Ammon's horn (tissue), 1 donor: ENCODE data around the gene MZT2B.
"Not testable (repeated sequence)": the region's sequence is repeated elsewhere in the genome, so short reads cannot be mapped to it uniquely, and the experiment has no call there.

ENCODE experiments used
- DNase-seq: peaks from one replicate; pipeline ENCODE4 v3.0.0-alpha.2; 2016; ENCODE audit warnings: low spot score

Gene MZT2B

GRCh38 chr2:130219147-130219546, 37.1 kb downstream of the MZT2B start:
- DNase-seq, result not testable (repeated sequence)

GRCh38 chr2:130220505-130220904, 38.4 kb downstream of the MZT2B start:
- DNase-seq, result not testable (repeated sequence)

GRCh38 chr2:130222523-130222922, 40.5 kb downstream of the MZT2B start:
- not testable (repeated sequence) for DNase-seq

DNA sequence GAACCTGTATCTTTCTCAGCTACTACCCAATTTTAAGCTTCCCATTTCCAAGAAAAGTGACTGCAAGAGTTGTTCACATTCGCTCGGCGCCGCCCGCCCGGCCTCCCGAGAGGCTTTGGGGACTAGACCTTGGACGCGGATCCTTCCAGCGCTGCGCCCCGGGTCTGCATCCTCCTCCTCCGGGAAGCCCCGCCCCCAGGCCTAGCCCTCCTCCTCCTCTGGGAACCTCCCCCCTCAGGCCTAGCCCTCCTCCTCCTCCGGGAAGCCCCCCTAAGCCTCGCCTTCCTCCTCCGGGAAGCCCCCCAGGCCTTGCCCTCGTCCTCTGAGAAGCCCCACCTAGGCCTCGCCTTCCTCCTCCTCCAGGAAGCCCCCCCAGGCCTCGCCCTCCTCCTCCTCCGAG, 45.9 kb downstream of the MZT2B start:
- not testable (repeated sequence) for DNase-seq

- not testable (repeated sequence) for DNase-seq
Measured at GRCh38 chr2:130228467-130229160, 46.6 kb downstream of the MZT2B start.

- DNase-seq, result not testable (repeated sequence)
Measured at GRCh38 chr2:130229161-130229510, 47.1 kb downstream of the MZT2B start.

DNA sequence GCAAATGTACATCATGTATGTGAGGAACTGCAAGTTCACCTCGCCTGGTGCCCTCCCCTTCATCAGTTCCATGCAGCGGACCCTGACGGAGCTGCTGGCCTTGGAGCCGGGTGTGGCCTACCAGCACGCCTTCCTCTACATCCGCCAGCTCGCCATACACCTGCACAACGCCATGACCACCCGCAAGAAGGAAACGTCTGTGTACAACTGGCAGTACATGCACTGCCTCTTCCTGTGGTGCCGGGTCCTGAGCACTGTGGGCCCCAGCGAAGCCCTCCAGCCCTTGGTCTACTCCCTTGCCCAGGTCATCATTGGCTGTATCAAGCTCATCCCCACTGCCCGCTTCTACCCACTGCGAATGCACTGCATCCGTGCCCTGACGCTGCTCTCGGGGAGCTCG, 48.3 kb downstream of the MZT2B start:
- not testable (repeated sequence) for DNase-seq

DNA sequence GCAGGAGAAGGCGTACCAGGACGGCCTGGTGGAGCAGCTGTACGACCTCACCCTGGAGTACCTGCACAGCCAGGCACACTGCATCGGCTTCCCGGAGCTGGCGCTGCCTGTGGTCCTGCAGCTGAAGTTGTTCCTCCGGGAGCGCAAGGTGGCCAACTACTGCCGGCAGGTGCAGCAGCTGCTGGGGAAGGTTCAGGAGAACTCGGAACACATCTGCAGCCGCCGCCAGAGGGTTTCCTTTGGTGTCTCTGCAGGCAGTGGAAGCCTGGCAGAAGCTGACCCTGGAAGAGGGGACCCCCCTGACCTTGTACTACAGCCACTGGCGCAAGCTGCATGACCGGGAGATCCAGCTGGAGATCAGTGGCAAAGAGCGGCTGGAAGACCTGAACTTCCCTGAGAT, 48.8 kb downstream of the MZT2B start:
- not testable (repeated sequence) for DNase-seq

GRCh38 chr2:130231656-130232055, 49.6 kb downstream of the MZT2B start:
- no peak for DNase-seq

DNA sequence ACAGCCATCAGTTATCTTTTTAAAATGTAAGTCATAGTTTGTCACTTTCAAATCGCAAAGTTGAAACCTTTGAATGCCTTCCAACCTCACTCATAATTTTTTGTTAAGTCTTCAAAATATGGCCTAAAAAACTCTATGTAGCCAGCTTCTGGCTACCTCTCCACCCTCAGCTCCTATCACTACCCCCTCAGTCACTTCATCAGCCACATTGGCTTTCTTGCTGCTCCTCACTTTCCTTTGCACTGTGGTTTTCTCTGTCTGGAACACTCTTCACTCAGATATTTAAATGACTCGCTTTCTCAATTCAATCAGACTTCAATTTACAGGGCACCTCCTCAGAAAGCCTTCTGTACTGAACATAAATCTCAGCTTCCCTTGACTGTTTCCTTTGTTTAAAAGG, 51.0 kb downstream of the MZT2B start:
- DNase-seq, result not testable (repeated sequence)

- DNase-seq, result not testable (repeated sequence)
Measured at GRCh38 chr2:130239581-130239980, 57.5 kb downstream of the MZT2B start.
